GM19438 (cell line): ENCODE results near the gene GTF2IRD1.
"Not testable (repeated sequence)": the region's sequence is repeated elsewhere in the genome, so short reads cannot be mapped to it uniquely, and the experiment has no call there.

Source experiments
- ATAC-seq: cut with Tn5 transposase; IDR thresholded peaks from one replicate; pipeline ENCODE4 v1.9.1; 2021; ENCODE audit warnings: low read depth; ENCODE audit not compliant: unreplicated experiment

GTF2IRD1 gene

DNA sequence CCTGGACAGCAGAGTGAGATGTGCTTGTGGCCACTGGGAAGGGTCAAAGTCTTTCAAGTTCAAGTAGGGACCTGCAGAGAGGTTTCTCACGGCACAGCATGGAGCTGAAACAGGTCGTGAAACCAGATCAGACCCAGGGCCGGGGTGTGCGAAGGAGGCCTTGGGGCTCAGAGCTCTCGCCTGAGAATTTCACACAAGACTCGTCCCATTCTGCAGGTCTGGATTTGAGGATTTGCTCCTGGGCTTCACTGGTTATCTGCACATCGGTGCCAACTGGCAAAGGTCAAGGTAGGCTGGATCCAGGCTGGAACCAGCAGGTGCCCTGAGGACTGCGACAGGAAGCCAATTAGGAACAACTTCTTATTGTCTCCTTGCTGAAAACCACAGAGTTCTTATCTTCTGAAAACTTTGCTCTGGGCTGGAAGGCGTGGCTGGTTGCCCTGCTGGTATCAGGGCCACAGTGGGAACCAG is 179.8 kb downstream of the GTF2IRD1 start:
- no peak for ATAC-seq

DNA sequence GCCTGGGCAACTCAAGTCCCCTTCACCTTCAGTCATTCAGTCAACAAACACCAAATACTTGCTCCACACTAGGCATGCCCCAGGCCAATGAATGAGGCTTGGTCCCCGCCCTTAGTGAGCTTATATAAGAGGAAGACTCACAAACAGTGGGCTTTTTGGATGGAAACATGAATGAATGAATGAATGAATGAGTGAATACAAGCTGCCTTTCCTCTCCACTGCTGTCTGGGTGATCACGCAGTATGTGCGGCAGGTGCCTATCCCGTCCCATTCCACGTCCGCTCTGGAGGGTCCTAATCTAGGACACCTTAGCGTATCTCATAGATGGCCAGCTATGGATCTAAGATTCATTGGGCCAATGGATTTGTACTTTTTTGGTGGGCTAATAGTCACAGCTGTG is 184.0 kb downstream of the GTF2IRD1 start:
- no peak for ATAC-seq

DNA sequence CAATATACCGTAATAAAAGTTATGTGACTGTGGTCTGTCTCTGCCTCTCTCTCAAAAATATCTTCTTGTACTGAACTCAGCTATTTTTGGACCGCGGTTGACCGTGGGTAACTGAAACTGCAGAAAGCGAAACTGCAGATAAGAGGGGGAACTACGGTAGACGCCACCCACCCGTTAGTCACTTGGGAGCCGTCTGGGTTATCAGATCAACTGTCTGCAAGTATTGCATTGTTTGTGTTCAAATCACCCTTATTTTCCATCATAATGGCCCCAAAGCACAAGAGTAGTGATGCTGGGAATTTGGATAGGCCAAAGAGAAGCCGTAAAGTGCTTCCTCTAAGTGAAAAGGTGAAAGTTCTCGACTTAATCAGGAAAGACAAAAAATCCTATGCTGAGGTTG is 196.3 kb downstream of the GTF2IRD1 start:
- ATAC-seq = peak; percentile 83

DNA sequence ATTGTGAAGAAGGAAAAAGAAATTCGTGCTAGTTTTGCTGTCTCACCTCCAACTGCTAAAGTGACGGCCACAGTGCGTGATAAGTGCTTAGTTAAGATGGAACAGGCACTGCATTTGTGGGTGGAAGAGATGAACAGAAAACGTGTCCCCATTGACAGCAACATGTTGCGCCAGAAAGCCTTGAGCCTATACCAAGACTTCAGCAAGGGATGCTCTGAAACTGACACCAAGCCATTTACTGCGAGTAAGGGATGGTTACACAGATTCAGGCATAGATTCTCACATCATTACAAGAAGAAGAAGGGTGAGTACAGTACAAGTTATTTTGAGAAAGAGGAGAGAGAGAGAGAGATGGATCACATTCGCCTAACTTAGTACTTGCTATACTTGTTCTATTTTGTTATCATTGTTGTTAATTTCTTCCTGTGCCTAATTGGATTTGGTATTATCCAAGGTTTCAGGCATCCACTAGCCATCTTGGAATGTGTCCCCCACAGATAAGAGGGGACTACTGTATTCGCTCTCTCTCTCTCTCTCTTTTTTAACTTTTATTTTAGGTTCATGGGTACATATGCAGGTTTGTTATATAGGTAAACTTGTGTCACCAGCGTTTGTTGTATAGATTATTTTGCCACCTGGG is 196.9 kb downstream of the GTF2IRD1 start:
- peak; percentile 62 for ATAC-seq

DNA sequence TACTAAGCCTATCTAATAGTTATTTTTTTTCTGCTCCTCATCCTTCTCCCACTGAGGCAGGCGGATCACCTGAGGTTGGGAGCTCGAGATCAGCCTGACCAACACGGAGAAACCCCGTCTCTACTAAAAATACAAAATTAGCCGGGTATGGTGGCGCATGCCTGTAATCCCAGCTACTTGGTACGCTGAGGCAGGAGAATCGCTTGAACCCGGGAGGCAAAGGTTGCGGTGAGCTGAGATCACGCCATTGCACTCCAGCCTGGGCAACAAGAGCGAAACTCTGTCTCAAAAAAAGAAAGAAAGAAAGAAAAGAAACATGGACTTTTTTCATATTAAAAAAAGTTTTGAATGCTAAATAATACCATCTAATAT is 197.4 kb downstream of the GTF2IRD1 start:
- ATAC-seq = not testable (repeated sequence)
